Left lung (tissue), 10 donors: Measurements from ENCODE around the gene BCKDHB. TPM values are rescaled to one million over a fixed set of nuclear protein-coding genes. Genes with fewer than 3 reads are reported as not detected.

Experiments
- ATAC-seq: fragments of 200-7000 bp; cut with Tn5 transposase; one replicate; pipeline ENCODE4 v1.9.1; 2020; ENCODE audit warnings: moderate library complexity
- DNase-seq, 4 donors: peaks; one replicate each; pipeline ENCODE4 v3.0.0-alpha.2; 2013 to 2020
- H3K27ac ChIP-seq, 2 donors: fragments of 200-600 bp; sonication (generic) in 1 of 2; one replicate each; pipeline versions ENCODE4 v1.5.0 to v1.8.0; 2020 to 2021
- H3K27me3 ChIP-seq, 2 donors: fragments of 200-600 bp; sonication (generic) in 1 of 2; one replicate each; pipeline versions ENCODE4 v1.5.0 to v1.8.0; 2020 to 2021
- H3K36me3 ChIP-seq, 2 donors: fragments of 200-600 bp; sonication (generic) in 1 of 2; one replicate each; pipeline versions ENCODE4 v1.5.0 to v1.8.0; 2020 to 2021
- H3K4me1 ChIP-seq, 2 donors: fragments of 200-600 bp; one replicate each; pipeline ENCODE4 v1.8.0; 2021
- H3K4me3 ChIP-seq, 2 donors: fragments of 200-600 bp; sonication (generic) in 1 of 2; one replicate each; pipeline versions ENCODE4 v1.5.0 to v1.8.0; 2020 to 2021; ENCODE audit warnings: mild to moderate bottlenecking in 1 of 2
- H3K9me3 ChIP-seq, 2 donors: fragments of 200-600 bp; sonication (generic) in 1 of 2; one replicate each; pipeline versions ENCODE4 v1.5.0 to v1.8.0; 2020 to 2021
- CTCF ChIP-seq, 2 donors: fragments of 200-600 bp; sonication (generic) in 1 of 2; IDR thresholded peaks; one replicate each; pipeline versions ENCODE4 v1.5.0 to v1.8.0; 2021; ENCODE audit warnings: antibody characterized with exemption in 2 of 2
- intact Hi-C, 2 donors: fragments of 100-400 bp; cut with DNase I; formaldehyde crosslinking; loops; one replicate each; pipeline versions ENCODE4 v1.11.2 to v1.14.2; 2022
- polyA plus RNA-seq, 6 donors: library from polyadenylated mRNA; unstranded; fragments of 120-200 nt; gene quantifications; one replicate each; pipeline ENCODE4 v1.2.1, GENCODE V29; 2013; ENCODE audit not compliant: insufficient read length in 6 of 6
- total RNA-seq, 2 donors: library from RNA; stranded (reverse); fragmentation: NEBNext Ultra II Directional; extraction: Animal tissue kit (Norgen Biotek cat#: 25700); gene quantifications; one replicate each; pipeline ENCODE4 v1.2.1, GENCODE V29; 2021
- donor health status: DM: no; HTN: yes; CAD: no.
- donor health status: DM: no; HTN: no; CAD: no.

BCKDHB gene
- total and polyA plus RNA-seq, 8 donors, result 15.1 to 26.1 (median 22.0) TPM

- no peaks in the 10 kb centered on the region for H3K9me3 ChIP-seq
Measured at GRCh38 chr6:80170433-80170832, 64.0 kb downstream of the BCKDHB start.

GRCh38 chr6:80173411-80173810, 66.9 kb downstream of the BCKDHB start:
- ATAC-seq, result no peak
- DNase-seq, result no peak
- no peak overlapping the region for H3K4me3 ChIP-seq
- H3K9me3 ChIP-seq, result no peaks in the 10 kb centered on the region
- no peak for TF ChIP-seq CTCF (IDR thresholded peaks at IDR 0.05)
- H3K36me3 ChIP-seq, result no peaks in the 10 kb centered on the region
- no peaks in the 10 kb centered on the region for H3K4me1 ChIP-seq
- H3K27ac ChIP-seq, result no peak overlapping the region
- H3K27me3 ChIP-seq, result no peaks in the 10 kb centered on the region
- intact Hi-C loops, result no loop called here

More at GRCh38 chr6:80170433-80170832, 64.0 kb downstream of the BCKDHB start:
- Histone ChIP-seq H3K27ac (no peak overlapping the region), H3K4me3 (no peak overlapping the region), H3K36me3 (no peaks in the 10 kb centered on the region), H3K4me1 (no peaks in the 10 kb centered on the region), H3K27me3 (no peaks in the 10 kb centered on the region)
- ATAC-seq (no peak), DNase-seq (no peak)
- no peak for TF ChIP-seq CTCF (IDR thresholded peaks at IDR 0.05)
- intact Hi-C loops, result no loop called here

GRCh38 chr6:80174900-80175572, 68.6 kb downstream of the BCKDHB start:
- Histone ChIP-seq H3K27me3 (no peaks in the 10 kb centered on the region), H3K36me3 (no peaks in the 10 kb centered on the region), H3K27ac (no peak overlapping the region), H3K4me3 (no peak overlapping the region), H3K9me3 (no peaks in the 10 kb centered on the region), H3K4me1 (no peaks in the 10 kb centered on the region)
- TF ChIP-seq CTCF (IDR thresholded peaks at IDR 0.05), result no peak
- ATAC-seq (no peak), DNase-seq (no peak)
- intact Hi-C loops, result no loop called here

- ATAC-seq (no peak), DNase-seq (no peak)
- intact Hi-C loops, result no loop called here
- Histone ChIP-seq H3K27me3 (no peaks in the 10 kb centered on the region), H3K27ac (no peak overlapping the region), H3K36me3 (no peaks in the 10 kb centered on the region), H3K9me3 (no peaks in the 10 kb centered on the region), H3K4me3 (no peak overlapping the region), H3K4me1 (no peaks in the 10 kb centered on the region)
- no peak for TF ChIP-seq CTCF (IDR thresholded peaks at IDR 0.05)
Measured at GRCh38 chr6:80179695-80180094, 73.2 kb downstream of the BCKDHB start.

GRCh38 chr6:80181352-80182081, 75.0 kb downstream of the BCKDHB start:
- Histone ChIP-seq H3K36me3 (no peaks in the 10 kb centered on the region), H3K4me1 (no peaks in the 10 kb centered on the region), H3K9me3 (no peaks in the 10 kb centered on the region), H3K27ac (no peak overlapping the region), H3K4me3 (no peak overlapping the region), H3K27me3 (no peaks in the 10 kb centered on the region)
- peak; percentile 76 for ATAC-seq
- intact Hi-C loops, result no loop called here
- no peak for DNase-seq
- no peak for TF ChIP-seq CTCF (IDR thresholded peaks at IDR 0.05)
